HEK293 (cell line): ENCODE results near the gene HAUS2.
A peak's percentile ranks its signal among the peaks of the same experiment; 100 is the strongest.

Experiments used
- GLIS2 ChIP-seq: fragments of 450-650 bp; formaldehyde crosslinking; IDR thresholded peaks from 2 replicates; pipeline ENCODE4 v1.5.1; 2016; ENCODE audit warnings: missing biosample characterization, missing genetic modification characterization
- KLF1 ChIP-seq: fragments of 450-650 bp; formaldehyde crosslinking; IDR thresholded peaks from 2 replicates; pipeline ENCODE4 v1.5.1; 2016; ENCODE audit warnings: missing biosample characterization, missing genetic modification characterization
- KLF17 ChIP-seq: fragments of 450-650 bp; formaldehyde crosslinking; IDR thresholded peaks from 2 replicates; pipeline ENCODE4 v1.5.1; 2016; ENCODE audit warnings: missing biosample characterization, missing genetic modification characterization
- KLF8 ChIP-seq: fragments of 450-650 bp; formaldehyde crosslinking; IDR thresholded peaks from 2 replicates; pipeline ENCODE4 v1.5.1; 2016; ENCODE audit warnings: missing biosample characterization, missing genetic modification characterization
- PRDM1 ChIP-seq: fragments of 450-650 bp; formaldehyde crosslinking; IDR thresholded peaks from 2 replicates; pipeline ENCODE4; 2016; ENCODE audit warnings: missing biosample characterization, missing genetic modification characterization
- PRDM4 ChIP-seq: fragments of 450-650 bp; formaldehyde crosslinking; IDR thresholded peaks from 2 replicates; pipeline ENCODE4 v1.5.1; 2017; ENCODE audit warnings: missing biosample characterization, missing genetic modification characterization
- SP2 ChIP-seq: fragments of 450-650 bp; formaldehyde crosslinking; IDR thresholded peaks from 2 replicates; pipeline ENCODE4 v1.5.1; 2016; ENCODE audit warnings: missing biosample characterization, missing genetic modification characterization
- SP7 ChIP-seq: fragments of 450-650 bp; formaldehyde crosslinking; IDR thresholded peaks from 2 replicates; pipeline ENCODE4 v1.5.1; 2016; ENCODE audit warnings: missing biosample characterization, missing genetic modification characterization
- ZBTB1 ChIP-seq: fragments of 450-650 bp; formaldehyde crosslinking; IDR thresholded peaks from 2 replicates; pipeline ENCODE4 v1.5.1; 2016; ENCODE audit warnings: missing biosample characterization, missing genetic modification characterization
- ZBTB10 ChIP-seq: fragments of 450-650 bp; formaldehyde crosslinking; IDR thresholded peaks from 2 replicates; pipeline ENCODE4 v1.5.1; 2016; ENCODE audit warnings: missing biosample characterization, missing genetic modification characterization
- ZBTB17 ChIP-seq: fragments of 450-650 bp; formaldehyde crosslinking; IDR thresholded peaks from 2 replicates; pipeline ENCODE4 v1.5.1; 2016; ENCODE audit warnings: missing biosample characterization, missing genetic modification characterization
- ZBTB26 ChIP-seq: fragments of 450-650 bp; formaldehyde crosslinking; optimal IDR thresholded peaks from 2 replicates; pipeline ENCODE3; 2016; ENCODE audit warnings: missing biosample characterization, mild to moderate bottlenecking, missing genetic modification characterization
- ZBTB8A ChIP-seq: fragments of 450-650 bp; formaldehyde crosslinking; IDR thresholded peaks from 2 replicates; pipeline ENCODE4 v1.5.1; 2016; ENCODE audit warnings: missing biosample characterization, missing genetic modification characterization
- ZEB2 ChIP-seq: fragments of 450-650 bp; formaldehyde crosslinking; IDR thresholded peaks from 2 replicates; pipeline ENCODE4 v1.5.1; 2016; ENCODE audit warnings: missing biosample characterization, missing genetic modification characterization
- ZIC2 ChIP-seq: fragments of 450-650 bp; formaldehyde crosslinking; IDR thresholded peaks from 2 replicates; pipeline ENCODE4 v1.5.1; 2016; ENCODE audit warnings: missing biosample characterization, missing genetic modification characterization
- ZNF114 ChIP-seq: fragments of 450-650 bp; formaldehyde crosslinking; IDR thresholded peaks from 2 replicates; pipeline ENCODE4 v1.5.0; 2017; ENCODE audit warnings: missing biosample characterization, missing genetic modification characterization
- ZNF248 ChIP-seq: fragments of 450-650 bp; formaldehyde crosslinking; IDR thresholded peaks from 2 replicates; pipeline ENCODE4 v1.5.1; 2017; ENCODE audit warnings: missing biosample characterization, missing genetic modification characterization
- ZNF302 ChIP-seq: fragments of 450-650 bp; formaldehyde crosslinking; IDR thresholded peaks from 2 replicates; pipeline ENCODE4 v1.5.1; 2016; ENCODE audit warnings: missing biosample characterization, missing genetic modification characterization, low read depth
- ZNF335 ChIP-seq: fragments of 450-650 bp; formaldehyde crosslinking; conservative IDR thresholded peaks from 2 replicates; pipeline ENCODE4 v1.5.1; 2016; ENCODE audit warnings: missing biosample characterization, missing genetic modification characterization
- ZNF394 ChIP-seq: fragments of 450-650 bp; formaldehyde crosslinking; IDR thresholded peaks from 2 replicates; pipeline ENCODE4 v1.5.1; 2016; ENCODE audit warnings: missing biosample characterization, missing genetic modification characterization, mild to moderate bottlenecking, moderate library complexity, borderline replicate concordance
- ZNF48 ChIP-seq: fragments of 450-650 bp; formaldehyde crosslinking; IDR thresholded peaks from 2 replicates; pipeline ENCODE4 v1.5.1; 2016; ENCODE audit warnings: missing biosample characterization, missing genetic modification characterization
- ZNF501 ChIP-seq: fragments of 450-650 bp; formaldehyde crosslinking; IDR thresholded peaks from 2 replicates; pipeline ENCODE4 v1.5.1; 2016; ENCODE audit warnings: missing biosample characterization, missing genetic modification characterization
- ZNF530 ChIP-seq: fragments of 450-650 bp; formaldehyde crosslinking; IDR thresholded peaks from 2 replicates; pipeline ENCODE4 v1.5.1; 2016; ENCODE audit warnings: low read depth, missing biosample characterization, missing genetic modification characterization
- ZNF548 ChIP-seq: fragments of 450-650 bp; formaldehyde crosslinking; IDR thresholded peaks from 2 replicates; pipeline ENCODE4 v1.5.1; 2016; ENCODE audit warnings: missing biosample characterization, missing genetic modification characterization
- ZNF580 ChIP-seq: fragments of 450-650 bp; formaldehyde crosslinking; IDR thresholded peaks from 2 replicates; pipeline ENCODE4 v1.5.1; 2016; ENCODE audit warnings: missing biosample characterization, missing genetic modification characterization
- ZNF610 ChIP-seq: fragments of 450-650 bp; formaldehyde crosslinking; IDR thresholded peaks from 2 replicates; pipeline ENCODE4 v1.5.1; 2016; ENCODE audit warnings: missing biosample characterization, missing genetic modification characterization, borderline replicate concordance
- ZNF76 ChIP-seq: fragments of 450-650 bp; formaldehyde crosslinking; IDR thresholded peaks from 2 replicates; pipeline ENCODE4; 2016; ENCODE audit warnings: low read depth, missing biosample characterization, missing genetic modification characterization, borderline replicate concordance
- ZNF785 ChIP-seq: fragments of 450-650 bp; formaldehyde crosslinking; IDR thresholded peaks from 2 replicates; pipeline ENCODE4 v1.5.1; 2016; ENCODE audit warnings: missing biosample characterization, missing genetic modification characterization
- ZNF791 ChIP-seq: fragments of 450-650 bp; formaldehyde crosslinking; IDR thresholded peaks from 2 replicates; pipeline ENCODE4 v1.5.1; 2016; ENCODE audit warnings: missing biosample characterization, missing genetic modification characterization
- ZSCAN30 ChIP-seq: fragments of 450-650 bp; IDR thresholded peaks from 2 replicates; pipeline ENCODE4 v1.5.1; 2018; ENCODE audit warnings: missing biosample characterization, mild to moderate bottlenecking, missing genetic modification characterization, moderate library complexity
- TF ChIP-seq, protein P1 (sequence below): fragments of 450-650 bp; formaldehyde crosslinking; IDR thresholded peaks from 2 replicates; pipeline ENCODE4 v1.5.1; 2016; ENCODE audit warnings: missing biosample characterization, missing genetic modification characterization

The HAUS2 gene

DNA sequence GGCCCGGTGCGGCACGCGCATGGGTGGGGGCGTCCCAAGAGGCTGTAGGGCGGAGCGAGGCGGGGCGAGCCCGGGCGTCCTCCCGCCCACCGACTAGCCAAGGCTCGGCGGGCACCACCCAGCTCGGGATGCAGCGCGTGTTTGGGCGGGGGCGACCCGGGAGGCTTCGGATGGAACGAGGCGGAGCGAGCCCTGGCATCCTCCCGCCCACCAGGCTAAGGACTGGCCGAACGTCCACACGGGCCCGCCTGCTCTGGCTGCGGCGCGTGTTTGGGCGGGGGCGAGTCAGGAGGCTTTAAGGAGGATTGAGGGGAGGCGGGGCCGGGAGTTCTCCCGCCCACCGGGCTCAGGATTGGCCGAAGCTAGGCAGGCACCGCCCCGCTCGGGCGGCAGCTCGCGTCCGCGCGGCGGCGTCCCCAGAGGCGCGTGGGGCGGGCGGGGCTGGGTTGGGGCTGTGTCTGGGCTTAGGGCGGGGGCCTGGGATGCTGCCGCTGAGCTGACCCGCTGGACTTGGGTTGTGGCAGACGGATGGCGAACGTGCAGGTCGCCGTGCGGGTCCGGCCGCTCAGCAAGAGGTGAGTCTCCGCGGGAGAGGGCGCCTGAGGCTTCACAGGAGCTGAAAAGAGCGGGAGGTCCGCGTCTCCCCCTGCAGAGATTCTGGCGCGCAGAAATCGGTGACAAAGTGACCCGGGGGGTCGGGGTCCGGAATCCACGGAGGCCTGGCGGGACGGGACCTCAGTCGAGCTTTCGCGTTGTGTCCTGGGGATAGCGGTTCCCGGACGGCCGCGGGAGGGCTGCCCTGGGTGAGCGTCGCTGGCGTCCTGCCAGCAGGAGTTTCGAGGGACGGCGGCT, 26.8 kb downstream of the HAUS2 start, which contains the start of gene STARD9 (continued):
- peak; percentile 91 for TF ChIP-seq GLIS2 (tag by site-specific recombination)
- TF ChIP-seq KLF8 (tag by site-specific recombination), result peak; percentile 97
- TF ChIP-seq ZEB2, result peak; percentile 74
- no peak for TF ChIP-seq ZNF548 (tag by site-specific recombination)
- TF ChIP-seq ZNF48 (tag by site-specific recombination), result no peak
- TF ChIP-seq PRDM4, result peak; percentile 74
- no peak for TF ChIP-seq ZNF580 (tag by site-specific recombination)
- TF ChIP-seq ZNF501 (tag by site-specific recombination), result peak; percentile 45; the same call in 1 of the 2 replicates
- TF ChIP-seq ZNF791 (tag by site-specific recombination), result no peak
- 0 out of 2 replicates have a peak, but pooled peaks have one; percentile 36 for TF ChIP-seq ZBTB10 (tag by site-specific recombination)
- TF ChIP-seq, protein P1, sequence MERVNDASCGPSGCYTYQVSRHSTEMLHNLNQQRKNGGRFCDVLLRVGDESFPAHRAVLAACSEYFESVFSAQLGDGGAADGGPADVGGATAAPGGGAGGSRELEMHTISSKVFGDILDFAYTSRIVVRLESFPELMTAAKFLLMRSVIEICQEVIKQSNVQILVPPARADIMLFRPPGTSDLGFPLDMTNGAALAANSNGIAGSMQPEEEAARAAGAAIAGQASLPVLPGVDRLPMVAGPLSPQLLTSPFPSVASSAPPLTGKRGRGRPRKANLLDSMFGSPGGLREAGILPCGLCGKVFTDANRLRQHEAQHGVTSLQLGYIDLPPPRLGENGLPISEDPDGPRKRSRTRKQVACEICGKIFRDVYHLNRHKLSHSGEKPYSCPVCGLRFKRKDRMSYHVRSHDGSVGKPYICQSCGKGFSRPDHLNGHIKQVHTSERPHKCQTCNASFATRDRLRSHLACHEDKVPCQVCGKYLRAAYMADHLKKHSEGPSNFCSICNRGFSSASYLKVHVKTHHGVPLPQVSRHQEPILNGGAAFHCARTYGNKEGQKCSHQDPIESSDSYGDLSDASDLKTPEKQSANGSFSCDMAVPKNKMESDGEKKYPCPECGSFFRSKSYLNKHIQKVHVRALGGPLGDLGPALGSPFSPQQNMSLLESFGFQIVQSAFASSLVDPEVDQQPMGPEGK, result peak; percentile 85
- 0 out of 2 replicates have a peak, but pooled peaks have one; percentile 17 for TF ChIP-seq SP7
- TF ChIP-seq ZNF530 (tag by site-specific recombination), result no peak
- no peak for TF ChIP-seq ZNF114 (tag by site-specific recombination)
- peak; percentile 98 for TF ChIP-seq ZBTB8A (tag by site-specific recombination)
- TF ChIP-seq ZIC2 (tag by site-specific recombination), result peak; percentile 90
- TF ChIP-seq PRDM1 (tag by site-specific recombination), result no peak
- TF ChIP-seq ZBTB1, result no peak
- TF ChIP-seq KLF17 (tag by site-specific recombination), result 0 out of 2 replicates have a peak, but pooled peaks have one; percentile 13
- TF ChIP-seq ZBTB26, result peak; percentile 93
- peak; percentile 96 for TF ChIP-seq KLF1 (tag by site-specific recombination)
- TF ChIP-seq ZSCAN30 (tag by site-specific recombination), result 0 out of 2 replicates have a peak, but pooled peaks have one; percentile 17
- no peak for TF ChIP-seq ZNF248 (tag by site-specific recombination)
- peak; percentile 95 for TF ChIP-seq SP2 (tag by site-specific recombination)
- TF ChIP-seq ZNF610 (tag by site-specific recombination), result peak; percentile 50; the same call in 1 of the 2 replicates
- no peak for TF ChIP-seq ZNF785 (tag by site-specific recombination)
- no peak for TF ChIP-seq ZNF302 (tag by site-specific recombination)
- peak; percentile 42; the same call in 1 of the 2 replicates for TF ChIP-seq ZNF76 (tag by site-specific recombination)
- TF ChIP-seq ZNF335 (tag by site-specific recombination), result peak; percentile 90
- peak; percentile 53 for TF ChIP-seq ZBTB17 (tag by site-specific recombination)
- no peak for TF ChIP-seq ZNF394 (tag by site-specific recombination)
